Neural cell (in vitro differentiated cells): Measurements from ENCODE around the gene ZCCHC13. TPM values are rescaled to one million over a fixed set of nuclear protein-coding genes. Genes with fewer than 3 reads are reported as not detected.
"Not testable (repeated sequence)": the region's sequence is repeated elsewhere in the genome, so short reads cannot be mapped to it uniquely, and the experiment has no call there.

Experiments
- H2AFZ ChIP-seq: fragments of 200-600, 300-800 bp; sonication (generic), shearing (Covaris generic); 2 replicates; pipeline ENCODE4 v1.6.0; 2014; ENCODE audit warnings: low read depth, mild to moderate bottlenecking, antibody characterized with exemption, low read length, moderate library complexity
- H3F3A ChIP-seq: fragments of 200-600 bp; shearing (Covaris generic); 2 replicates; pipeline ENCODE4 v1.6.1; 2016; ENCODE audit warnings: mild to moderate bottlenecking, moderate library complexity, mixed read lengths, antibody characterized with exemption, low read length; ENCODE audit not compliant: insufficient read depth, poor library complexity, severe bottlenecking
- H3K27ac ChIP-seq: fragments of 200-600, 300-800 bp; sonication (generic), shearing (Covaris generic); 2 replicates; pipeline ENCODE4 v1.5.1; 2014; ENCODE audit warnings: mild to moderate bottlenecking, low read length, moderate library complexity
- H3K27me3 ChIP-seq: fragments of 300-800, 200-600 bp; sonication (generic), shearing (Covaris generic); 2 replicates; pipeline ENCODE4 v1.6.0; 2014; ENCODE audit warnings: mild to moderate bottlenecking, low read depth, low read length, moderate library complexity; ENCODE audit not compliant: insufficient read depth
- H3K36me3 ChIP-seq: fragments of 300-800, 200-600 bp; sonication (generic), shearing (Covaris generic); 2 replicates; pipeline ENCODE4 v1.5.1; 2014; ENCODE audit warnings: mild to moderate bottlenecking, antibody characterized with exemption, low read length, moderate library complexity; ENCODE audit not compliant: insufficient read depth
- H3K4me2 ChIP-seq: fragments of 300-800, 200-600 bp; sonication (generic), shearing (Covaris generic); 2 replicates; pipeline ENCODE4 v1.6.0; 2014; ENCODE audit warnings: mild to moderate bottlenecking, low read length
- H3K4me3 ChIP-seq: fragments of 300-800, 200-600 bp; sonication (generic), shearing (Covaris generic); 2 replicates; pipeline ENCODE4 v1.5.1; 2014; ENCODE audit warnings: mild to moderate bottlenecking, low read length, moderate library complexity
- H3K79me2 ChIP-seq: fragments of 200-600 bp; shearing (Covaris generic); replicated peaks from 2 replicates; pipeline ENCODE4 v1.6.0; 2014; ENCODE audit warnings: mild to moderate bottlenecking, low read length, moderate library complexity; ENCODE audit not compliant: insufficient read depth
- H3K9ac ChIP-seq: fragments of 300-800, 200-600 bp; sonication (generic), shearing (Covaris generic); 2 replicates; pipeline ENCODE4 v1.6.1; 2016; ENCODE audit warnings: mild to moderate bottlenecking, low read length, mixed read lengths
- H3K9me2 ChIP-seq: fragments of 200-600 bp; shearing (Covaris generic); 2 replicates; pipeline ENCODE4 v1.6.1; 2016; ENCODE audit warnings: mild to moderate bottlenecking, low read length, mixed read lengths; ENCODE audit not compliant: insufficient read depth
- H3K9me3 ChIP-seq: fragments of 200-600, 300-800 bp; sonication (generic), shearing (Covaris generic); 2 replicates; pipeline ENCODE4 v1.6.1; 2016; ENCODE audit warnings: mild to moderate bottlenecking, mixed run types, low read length, moderate library complexity, mixed read lengths
- H4K20me1 ChIP-seq: fragments of 200-600 bp; shearing (Covaris generic); 2 replicates; pipeline ENCODE4 v1.6.1; 2016; ENCODE audit warnings: mild to moderate bottlenecking, mixed run types; ENCODE audit not compliant: insufficient read depth
- EP300 ChIP-seq: fragments of 450-650 bp; conservative IDR thresholded peaks from 2 replicates; pipeline ENCODE4 v1.6.1; 2014; ENCODE audit warnings: antibody characterized with exemption, mild to moderate bottlenecking, moderate library complexity; ENCODE audit not compliant: poor library complexity, severe bottlenecking
- EZH2 ChIP-seq: fragments of 200-600, 300-800 bp; shearing (Covaris generic), sonication (generic); IDR thresholded peaks from 2 replicates; pipeline ENCODE4 v1.6.1; 2014; ENCODE audit warnings: antibody characterized with exemption, low read length, borderline replicate concordance, mild to moderate bottlenecking; ENCODE audit not compliant: insufficient read depth, poor library complexity, severe bottlenecking
- MXI1 ChIP-seq: fragments of 450-650 bp; conservative IDR thresholded peaks from 2 replicates; pipeline ENCODE4 v1.6.1; 2014; ENCODE audit warnings: antibody characterized with exemption, mild to moderate bottlenecking; ENCODE audit not compliant: poor library complexity, severe bottlenecking
- POLR2AphosphoS5 ChIP-seq: IDR thresholded peaks from 2 replicates; pipeline ENCODE4 v1.6.1; 2012
- RAD21 ChIP-seq: fragments of 450-650 bp; conservative IDR thresholded peaks from 2 replicates; pipeline ENCODE4 v1.6.1; 2014; ENCODE audit warnings: antibody characterized with exemption, mild to moderate bottlenecking, moderate library complexity
- SMC3 ChIP-seq: fragments of 450-650 bp; conservative IDR thresholded peaks from 2 replicates; pipeline ENCODE4 v1.6.1; 2014; ENCODE audit warnings: antibody characterized with exemption, mild to moderate bottlenecking, moderate library complexity; ENCODE audit not compliant: poor library complexity
- TAF1 ChIP-seq: IDR thresholded peaks from 2 replicates; pipeline ENCODE4 v1.6.1; 2012; ENCODE audit warnings: low read depth
- polyA plus RNA-seq: library from polyadenylated mRNA; depleted of rRNA; stranded (reverse); fragments of >200 nt; gene quantifications from 2 replicates; pipeline ENCODE4 v1.2.3, GENCODE V29; 2014
- TF ChIP-seq, protein P1 (sequence below): IDR thresholded peaks from 2 replicates; pipeline ENCODE4 v1.6.1; 2012; ENCODE audit warnings: borderline replicate concordance
- TF ChIP-seq, protein P2 (sequence below): fragments of 450-650 bp; IDR thresholded peaks from 2 replicates; pipeline ENCODE4 v1.5.1; 2014; ENCODE audit warnings: antibody characterized with exemption, mild to moderate bottlenecking, moderate library complexity; ENCODE audit not compliant: poor library complexity, severe bottlenecking

The ZCCHC13 gene
- polyA plus RNA-seq, 1 donor from 2014 or later = not detected

DNA sequence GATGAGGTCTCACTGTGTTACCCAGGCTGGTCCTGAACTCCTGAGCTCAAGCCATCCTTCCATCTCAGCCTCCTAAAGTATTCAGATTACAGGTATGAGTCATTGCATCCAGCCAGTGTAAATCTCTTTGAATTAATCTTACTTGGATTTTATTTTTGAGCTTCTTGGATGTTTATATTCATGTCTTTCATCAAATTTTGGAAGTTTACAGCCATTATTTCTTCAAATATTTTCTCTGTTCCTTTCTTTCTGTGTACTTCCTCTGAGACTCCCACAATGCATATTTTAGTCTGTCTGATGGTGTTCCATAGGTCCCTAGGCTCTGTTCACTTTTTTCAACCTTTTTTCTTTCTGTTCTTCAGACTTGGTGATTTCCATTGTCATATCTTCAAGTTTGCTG lies 34.9 kb downstream of the ZCCHC13 start:
- H3K27me3 ChIP-seq = no peaks in the 10 kb centered on the region
- no peak for TF ChIP-seq EP300
- no peak for TF ChIP-seq MXI1
- no peak for TF ChIP-seq EZH2
- TF ChIP-seq, protein P1, sequence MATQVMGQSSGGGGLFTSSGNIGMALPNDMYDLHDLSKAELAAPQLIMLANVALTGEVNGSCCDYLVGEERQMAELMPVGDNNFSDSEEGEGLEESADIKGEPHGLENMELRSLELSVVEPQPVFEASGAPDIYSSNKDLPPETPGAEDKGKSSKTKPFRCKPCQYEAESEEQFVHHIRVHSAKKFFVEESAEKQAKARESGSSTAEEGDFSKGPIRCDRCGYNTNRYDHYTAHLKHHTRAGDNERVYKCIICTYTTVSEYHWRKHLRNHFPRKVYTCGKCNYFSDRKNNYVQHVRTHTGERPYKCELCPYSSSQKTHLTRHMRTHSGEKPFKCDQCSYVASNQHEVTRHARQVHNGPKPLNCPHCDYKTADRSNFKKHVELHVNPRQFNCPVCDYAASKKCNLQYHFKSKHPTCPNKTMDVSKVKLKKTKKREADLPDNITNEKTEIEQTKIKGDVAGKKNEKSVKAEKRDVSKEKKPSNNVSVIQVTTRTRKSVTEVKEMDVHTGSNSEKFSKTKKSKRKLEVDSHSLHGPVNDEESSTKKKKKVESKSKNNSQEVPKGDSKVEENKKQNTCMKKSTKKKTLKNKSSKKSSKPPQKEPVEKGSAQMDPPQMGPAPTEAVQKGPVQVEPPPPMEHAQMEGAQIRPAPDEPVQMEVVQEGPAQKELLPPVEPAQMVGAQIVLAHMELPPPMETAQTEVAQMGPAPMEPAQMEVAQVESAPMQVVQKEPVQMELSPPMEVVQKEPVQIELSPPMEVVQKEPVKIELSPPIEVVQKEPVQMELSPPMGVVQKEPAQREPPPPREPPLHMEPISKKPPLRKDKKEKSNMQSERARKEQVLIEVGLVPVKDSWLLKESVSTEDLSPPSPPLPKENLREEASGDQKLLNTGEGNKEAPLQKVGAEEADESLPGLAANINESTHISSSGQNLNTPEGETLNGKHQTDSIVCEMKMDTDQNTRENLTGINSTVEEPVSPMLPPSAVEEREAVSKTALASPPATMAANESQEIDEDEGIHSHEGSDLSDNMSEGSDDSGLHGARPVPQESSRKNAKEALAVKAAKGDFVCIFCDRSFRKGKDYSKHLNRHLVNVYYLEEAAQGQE = no peak
- TF ChIP-seq TAF1 = no peak
- TF ChIP-seq SMC3 = no peak
- no peak for TF ChIP-seq RAD21
- TF ChIP-seq, protein P2, sequence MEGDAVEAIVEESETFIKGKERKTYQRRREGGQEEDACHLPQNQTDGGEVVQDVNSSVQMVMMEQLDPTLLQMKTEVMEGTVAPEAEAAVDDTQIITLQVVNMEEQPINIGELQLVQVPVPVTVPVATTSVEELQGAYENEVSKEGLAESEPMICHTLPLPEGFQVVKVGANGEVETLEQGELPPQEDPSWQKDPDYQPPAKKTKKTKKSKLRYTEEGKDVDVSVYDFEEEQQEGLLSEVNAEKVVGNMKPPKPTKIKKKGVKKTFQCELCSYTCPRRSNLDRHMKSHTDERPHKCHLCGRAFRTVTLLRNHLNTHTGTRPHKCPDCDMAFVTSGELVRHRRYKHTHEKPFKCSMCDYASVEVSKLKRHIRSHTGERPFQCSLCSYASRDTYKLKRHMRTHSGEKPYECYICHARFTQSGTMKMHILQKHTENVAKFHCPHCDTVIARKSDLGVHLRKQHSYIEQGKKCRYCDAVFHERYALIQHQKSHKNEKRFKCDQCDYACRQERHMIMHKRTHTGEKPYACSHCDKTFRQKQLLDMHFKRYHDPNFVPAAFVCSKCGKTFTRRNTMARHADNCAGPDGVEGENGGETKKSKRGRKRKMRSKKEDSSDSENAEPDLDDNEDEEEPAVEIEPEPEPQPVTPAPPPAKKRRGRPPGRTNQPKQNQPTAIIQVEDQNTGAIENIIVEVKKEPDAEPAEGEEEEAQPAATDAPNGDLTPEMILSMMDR = no peak
- no peak for TF ChIP-seq POLR2AphosphoS5
- H3K36me3 ChIP-seq = no peaks in the 10 kb centered on the region
- no peaks in the 10 kb centered on the region for H3K79me2 ChIP-seq
- no peaks in the 10 kb centered on the region for H4K20me1 ChIP-seq
- H3K9me3 ChIP-seq = no peaks in the 10 kb centered on the region
- no peak overlapping the region for H3K4me2 ChIP-seq
- no peaks in the 10 kb centered on the region for H3F3A ChIP-seq
- no peak overlapping the region for H3K27ac ChIP-seq
- H3K9me2 ChIP-seq = no peaks in the 10 kb centered on the region
- H3K4me3 ChIP-seq = no peak overlapping the region
- no peak overlapping the region for H3K9ac ChIP-seq
- no peak overlapping the region for H2AFZ ChIP-seq

DNA sequence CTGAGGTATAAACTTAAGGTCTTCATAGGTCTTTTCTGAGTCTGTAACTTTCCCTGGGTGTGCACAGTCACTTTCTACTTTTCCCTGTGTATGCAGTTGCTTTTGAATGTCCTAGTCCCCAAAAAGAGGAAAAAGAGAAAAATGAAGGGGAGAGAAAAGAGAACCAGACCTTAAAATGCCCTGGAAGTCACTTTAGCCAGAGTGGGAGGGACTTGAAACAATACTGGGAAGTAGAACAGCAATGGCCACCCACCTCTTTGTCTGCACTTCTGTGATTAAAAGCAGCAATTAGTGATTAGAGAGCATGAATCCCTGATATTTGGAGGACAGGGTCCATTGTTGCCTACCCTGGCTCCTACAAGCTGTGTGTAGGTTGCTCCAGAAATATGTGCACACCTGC lies 36.1 kb downstream of the ZCCHC13 start:
- Histone ChIP-seq H3K27me3 (no peaks in the 10 kb centered on the region), H3F3A (no peaks in the 10 kb centered on the region), H4K20me1 (no peaks in the 10 kb centered on the region), H3K4me3 (no peak overlapping the region), H3K9me2 (no peaks in the 10 kb centered on the region), H3K27ac (no peak overlapping the region), H3K4me2 (no peak overlapping the region), H2AFZ (no peak overlapping the region), H3K9ac (no peak overlapping the region), H3K79me2 (no peaks in the 10 kb centered on the region), H3K9me3 (no peaks in the 10 kb centered on the region), H3K36me3 (no peaks in the 10 kb centered on the region)
- no peak for TF ChIP-seq SMC3

DNA sequence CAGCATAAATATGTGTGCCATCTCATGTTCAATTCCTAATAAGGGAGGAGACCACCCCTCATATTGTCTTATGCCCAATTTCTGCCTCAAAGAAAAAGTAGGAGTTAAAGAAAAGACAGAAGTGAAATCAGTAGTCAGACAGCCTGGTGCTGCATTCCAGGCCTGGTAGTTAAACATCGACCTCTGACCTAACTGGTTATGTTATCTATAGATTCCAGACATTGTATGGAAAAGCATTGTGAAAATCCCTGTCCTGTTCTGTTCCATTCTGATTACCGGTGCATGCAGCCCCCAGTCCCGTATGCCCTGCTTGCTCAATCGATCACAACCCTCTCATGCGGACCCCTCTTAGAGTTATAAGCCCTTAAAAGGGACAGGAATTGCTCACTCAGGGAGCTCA lies 38.2 kb downstream of the ZCCHC13 start:
- H3K9me2 ChIP-seq, H3K27ac ChIP-seq, H3K9ac ChIP-seq, H3K4me2 ChIP-seq, H3K36me3 ChIP-seq, H2AFZ ChIP-seq, H3K9me3 ChIP-seq, H3K27me3 ChIP-seq, H4K20me1 ChIP-seq, H3K4me3 ChIP-seq, H3F3A ChIP-seq, H3K79me2 ChIP-seq: not testable (repeated sequence)
